PC-3 (cell line): ENCODE data around the gene NHP2.

Experiments used
- CTCF ChIP-seq: fragments of 300-600 bp; sonication (generic); conservative IDR thresholded peaks from 2 replicates; pipeline ENCODE4 v1.5.1; 2017; ENCODE audit warnings: antibody characterized with exemption, low read depth, mild to moderate bottlenecking, low read length
- EZH2 ChIP-seq: fragments of 300-600 bp; sonication (generic); IDR thresholded peaks from one replicate; pipeline ENCODE4 v1.6.1; 2017; ENCODE audit warnings: antibody characterized with exemption, mild to moderate bottlenecking, low read length; ENCODE audit not compliant: unreplicated experiment

GRCh38 chr5:178125253-178125906 is 28.3 kb downstream of the NHP2 start:
- TF ChIP-seq CTCF (no peak), EZH2 (no peak)
